Stomach (tissue), 9 donors: ENCODE results near the gene GOLGA3. TPM values are rescaled to one million over a fixed set of nuclear protein-coding genes. Genes with fewer than 3 reads are reported as not detected.
"Not testable (repeated sequence)": the region's sequence is repeated elsewhere in the genome, so short reads cannot be mapped to it uniquely, and the experiment has no call there.

Experiments
- DNase-seq, 2 donors: peaks; one replicate each; pipeline versions ENCODE4 v3.0.0 to v3.0.0-alpha.2; 2013 to 2019
- H3K27ac ChIP-seq, 5 donors: fragments of 200-600 bp in 4 of 5; sonication (generic) in 4 of 5; one replicate each; pipeline ENCODE4 v1.5.1; 2013 to 2019; ENCODE audit warnings: mild to moderate bottlenecking in 1 of 5, moderate library complexity in 1 of 5
- H3K27me3 ChIP-seq, 3 donors: fragments of 200-600 bp; sonication (generic); one replicate each; pipeline ENCODE4 v1.5.1; 2017 to 2019; ENCODE audit warnings: mixed run types in 1 of 3
- H3K36me3 ChIP-seq, 4 donors: fragments of 200-600 bp; sonication (generic); 1 replicate in 3 of 4; 2 replicates in 1 of 4; pipeline ENCODE4 v1.5.1; 2016 to 2019
- H3K4me1 ChIP-seq, 4 donors: fragments of 200-600 bp; sonication (generic); one replicate each; pipeline ENCODE4 v1.5.1; 2016 to 2019
- H3K4me3 ChIP-seq, 4 donors: fragments of 200-600 bp; sonication (generic) in 3 of 4; one replicate each; pipeline ENCODE4 v1.5.1; 2016 to 2019; ENCODE audit warnings: mild to moderate bottlenecking in 1 of 4
- H3K9me3 ChIP-seq, 4 donors: fragments of 200-600 bp; sonication (generic); one replicate each; pipeline ENCODE4 v1.5.1; 2016 to 2019
- CTCF ChIP-seq, 7 experiments: fragments of 450-650 bp in 4 of 7; fragments of 200-600 bp in 3 of 7; sonication (generic) in 3 of 7; IDR thresholded peaks; one replicate each; pipeline ENCODE4 v1.5.1; 2016 to 2019; ENCODE audit warnings: antibody characterized with exemption in 7 of 7, control low read depth in 2 of 7, mild to moderate bottlenecking in 1 of 7
- EP300 ChIP-seq: sonication (generic); formaldehyde crosslinking; IDR thresholded peaks from one replicate; pipeline ENCODE4 v1.6.1; 2017; ENCODE audit warnings: antibody characterized with exemption
- POLR2A ChIP-seq, 4 donors: fragments of 450-650 bp; IDR thresholded peaks; one replicate each; pipeline ENCODE4 v1.6.1; 2016; ENCODE audit warnings: antibody characterized with exemption in 4 of 4, control low read depth in 2 of 4, mild to moderate bottlenecking in 1 of 4, moderate library complexity in 1 of 4
- POLR2AphosphoS5 ChIP-seq, 3 donors: sonication (generic); formaldehyde crosslinking; IDR thresholded peaks; one replicate each; pipeline ENCODE4 v1.6.1; 2016; ENCODE audit warnings: antibody characterized with exemption in 3 of 3
- WGBS, 5 donors: extraction: QIAGEN DNeasy Blood & Tissue Kit in 3 of 5; methylation state at CpG; one replicate each; pipeline versions ENCODE4 v1.1.5 to v1.1.7; 2013 to 2018; 5-methylcytosine and 5-hydroxymethylcytosine counted together
- intact Hi-C: fragments of 100-400 bp; cut with DNase I; formaldehyde crosslinking; loops from one replicate; pipeline ENCODE4 v1.15.1; 2023; ENCODE audit warnings: low total_unique reads
- polyA plus RNA-seq, 3 donors: library from polyadenylated mRNA; stranded (reverse); fragments of 200-250 nt; gene quantifications; one replicate each; pipeline ENCODE4 v1.2.3, GENCODE V29; 2013
- total RNA-seq, 5 donors: library from RNA; depleted of rRNA; stranded (reverse); fragments of >200 nt; gene quantifications; one replicate each; pipeline versions ENCODE4 v1.1.0 to v1.2.3, GENCODE V29; 2014 to 2016
- donor health status: healthy with polysubstance abuse.
- donor health status: Bipolar disorder and iron deficiency.
- donor health status: healthy.

GOLGA3 gene
- total and polyA plus RNA-seq, 8 donors, result 8.8 to 204 (median 55.3) TPM

GRCh38 chr12:132813443-132813842 is 15.2 kb downstream of the GOLGA3 start:
- Histone ChIP-seq H3K36me3 (peaks cover 73 to 94% (median 88%) of the 10 kb centered on the region in 4 donors), H3K4me3 (no peak overlapping the region)

DNA sequence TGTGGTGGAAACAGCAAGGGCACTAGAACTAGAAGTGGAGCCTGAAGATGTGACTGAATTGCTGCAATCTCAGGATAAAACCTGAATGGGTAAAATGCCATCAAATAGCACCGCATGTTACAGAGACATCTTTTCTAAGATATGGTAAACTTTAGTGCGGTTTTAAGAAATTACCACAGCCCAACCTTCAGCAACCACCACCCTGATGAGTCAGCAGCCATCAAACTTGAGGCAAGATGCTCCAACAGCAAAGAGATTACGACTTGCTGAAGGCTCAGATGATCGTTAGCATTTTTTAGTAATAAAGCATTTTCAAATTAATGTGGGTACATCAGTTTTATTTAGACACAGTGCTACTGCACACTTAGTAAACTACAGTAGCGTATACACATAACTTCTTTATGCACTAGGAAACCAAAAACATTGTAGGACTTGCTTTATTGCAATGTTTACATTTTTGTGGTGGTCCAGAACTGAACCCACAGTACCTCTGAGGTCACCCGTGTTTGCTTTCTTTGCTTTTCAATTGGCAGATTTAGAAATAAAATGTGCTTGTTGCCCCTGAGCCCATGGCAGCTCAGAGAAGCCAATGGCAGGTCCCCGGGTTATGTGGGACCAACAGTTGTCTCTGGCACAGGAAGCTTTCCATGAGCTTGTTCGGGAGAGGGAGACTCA is 15.9 kb downstream of the GOLGA3 start:
- TF ChIP-seq EP300 (no peak), POLR2A (IDR thresholded peaks at IDR 0.05) (no peak), CTCF (IDR thresholded peaks at IDR 0.05) (no peak), POLR2AphosphoS5 (IDR thresholded peaks at IDR 0.05) (no peak)
- Histone ChIP-seq H3K27ac (no peak overlapping the region), H3K9me3 (no peaks in the 10 kb centered on the region), H3K36me3 (peaks cover 74 to 94% (median 88%) of the 10 kb centered on the region in 4 donors), H3K27me3 (no peaks in the 10 kb centered on the region), H3K4me3 (no peak overlapping the region), H3K4me1 (no peaks in the 10 kb centered on the region)
- DNase-seq, result no peak
- WGBS, 5 donors, result 79 to 90% (median 86%) methylated on average over 8 of the region's 8 CpGs
- intact Hi-C loops, result no loop called here

More at GRCh38 chr12:132813443-132813842, 15.2 kb downstream of the GOLGA3 start:
- H3K9me3 ChIP-seq, result no peaks in the 10 kb centered on the region
- no peak overlapping the region for H3K27ac ChIP-seq
- DNase-seq, result no peak
- 88 to 96% (median 94%) methylated on average over 6 of the region's 6 CpGs for WGBS, 5 donors
- H3K27me3 ChIP-seq, result no peaks in the 10 kb centered on the region
- TF ChIP-seq EP300, result no peak
- no peak for TF ChIP-seq POLR2AphosphoS5 (IDR thresholded peaks at IDR 0.05)
- no peak for TF ChIP-seq POLR2A (IDR thresholded peaks at IDR 0.05)
- no peak for TF ChIP-seq CTCF (IDR thresholded peaks at IDR 0.05)
- intact Hi-C loops, result no loop called here
- H3K4me1 ChIP-seq, result no peaks in the 10 kb centered on the region

- peaks cover 75 to 98% (median 94%) of the 10 kb centered on the region in 4 donors for H3K36me3 ChIP-seq
- peak in 2 of 7 experiments; percentile 9 to 22 for TF ChIP-seq CTCF (IDR thresholded peaks at IDR 0.05)
- H3K27me3 ChIP-seq, H3K4me3 ChIP-seq, H3K27ac ChIP-seq, H3K4me1 ChIP-seq, H3K9me3 ChIP-seq, intact Hi-C loops: not testable (repeated sequence)
- WGBS, 5 donors, result 76 to 83% (median 77%) methylated on average over 7 to 13 of the region's 13 CpGs
- peak in 1 of 2 donors; percentile 20 for DNase-seq
Observed at GRCh38 chr12:132809391-132809790, 19.3 kb downstream of the GOLGA3 start.

GRCh38 chr12:132807295-132808092 is 21.2 kb downstream of the GOLGA3 start:
- no peak for DNase-seq
- Histone ChIP-seq H3K4me1 (no peaks in the 10 kb centered on the region), H3K4me3 (no peak overlapping the region), H3K27ac (no peak overlapping the region), H3K9me3 (no peaks in the 10 kb centered on the region), H3K27me3 (no peaks in the 10 kb centered on the region), H3K36me3 (peaks cover 77 to 98% (median 94%) of the 10 kb centered on the region in 4 donors)
- 80 to 86% (median 81%) methylated on average over 11 to 25 of the region's 25 CpGs for WGBS, 5 donors
- intact Hi-C loops, result no loop called here
- no peak for TF ChIP-seq POLR2A (IDR thresholded peaks at IDR 0.05)
- no peak for TF ChIP-seq CTCF (IDR thresholded peaks at IDR 0.05)
